Hepatocyte (in vitro differentiated cells): ENCODE results near the gene MYADML2.

Source experiments
- EZH2 ChIP-seq: fragments of 200-600 bp; sonication (generic); IDR thresholded peaks from 2 replicates; pipeline ENCODE4 v1.6.1; 2016; ENCODE audit warnings: antibody characterized with exemption, mild to moderate bottlenecking, borderline replicate concordance
- EZH2phosphoT487 ChIP-seq: fragments of 200-600 bp; sonication (generic); IDR thresholded peaks from one replicate; pipeline ENCODE4 v1.6.1; 2018; ENCODE audit warnings: antibody characterized with exemption, mild to moderate bottlenecking, low read depth, moderate library complexity; ENCODE audit not compliant: unreplicated experiment, severe bottlenecking
- TF ChIP-seq, protein P1 (sequence below): fragments of 200-600 bp; sonication (generic); IDR thresholded peaks from 2 replicates; pipeline ENCODE4 v1.5.1; 2016; ENCODE audit warnings: antibody characterized with exemption, mild to moderate bottlenecking; ENCODE audit not compliant: poor library complexity

DNA sequence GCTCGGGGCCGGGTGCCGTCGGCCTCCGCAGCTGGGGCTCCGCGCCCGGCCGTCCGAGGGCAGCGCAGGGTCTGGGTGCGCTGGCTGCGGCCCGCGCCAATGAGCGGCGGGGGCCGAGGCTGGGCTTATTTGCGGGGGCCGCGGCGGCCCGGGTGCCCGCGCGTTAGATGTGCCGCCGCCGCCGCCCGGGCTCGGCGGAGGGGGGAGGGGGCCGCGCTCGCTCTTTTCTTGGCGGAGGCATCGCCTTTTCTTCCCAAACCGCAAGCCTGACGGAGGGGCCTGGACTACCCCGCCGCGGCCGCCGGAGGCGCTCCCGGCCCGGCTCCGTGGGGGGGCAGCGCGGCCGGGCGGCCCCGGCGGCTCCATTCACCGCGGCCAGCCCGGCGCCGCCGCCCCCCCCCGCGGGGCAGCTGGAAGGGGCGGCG, 14.1 kb upstream of the MYADML2 start, which contains the start of gene NOTUM:
- TF ChIP-seq, protein P1, sequence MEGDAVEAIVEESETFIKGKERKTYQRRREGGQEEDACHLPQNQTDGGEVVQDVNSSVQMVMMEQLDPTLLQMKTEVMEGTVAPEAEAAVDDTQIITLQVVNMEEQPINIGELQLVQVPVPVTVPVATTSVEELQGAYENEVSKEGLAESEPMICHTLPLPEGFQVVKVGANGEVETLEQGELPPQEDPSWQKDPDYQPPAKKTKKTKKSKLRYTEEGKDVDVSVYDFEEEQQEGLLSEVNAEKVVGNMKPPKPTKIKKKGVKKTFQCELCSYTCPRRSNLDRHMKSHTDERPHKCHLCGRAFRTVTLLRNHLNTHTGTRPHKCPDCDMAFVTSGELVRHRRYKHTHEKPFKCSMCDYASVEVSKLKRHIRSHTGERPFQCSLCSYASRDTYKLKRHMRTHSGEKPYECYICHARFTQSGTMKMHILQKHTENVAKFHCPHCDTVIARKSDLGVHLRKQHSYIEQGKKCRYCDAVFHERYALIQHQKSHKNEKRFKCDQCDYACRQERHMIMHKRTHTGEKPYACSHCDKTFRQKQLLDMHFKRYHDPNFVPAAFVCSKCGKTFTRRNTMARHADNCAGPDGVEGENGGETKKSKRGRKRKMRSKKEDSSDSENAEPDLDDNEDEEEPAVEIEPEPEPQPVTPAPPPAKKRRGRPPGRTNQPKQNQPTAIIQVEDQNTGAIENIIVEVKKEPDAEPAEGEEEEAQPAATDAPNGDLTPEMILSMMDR: no peak
- no peak for TF ChIP-seq EZH2
- TF ChIP-seq EZH2phosphoT487: no peak
